GM12878 (cell line): Measurements from ENCODE around the gene RASGEF1B.

Experiments used
- MEF2B ChIP-seq: fragments of 450-650 bp; IDR thresholded peaks from 2 replicates; pipeline ENCODE4 v1.6.1; 2018; ENCODE audit warnings: mild to moderate bottlenecking, moderate library complexity; ENCODE audit not compliant: partially characterized antibody, poor library complexity, severe bottlenecking
- NR2C2 ChIP-seq: IDR thresholded peaks from 2 replicates; pipeline ENCODE4 v1.6.1; 2011; ENCODE audit warnings: borderline replicate concordance, low read depth; ENCODE audit not compliant: control insufficient read depth, insufficient read length
- POLR2A ChIP-seq: IDR thresholded peaks from 2 replicates; pipeline ENCODE4 v1.6.1; 2011; ENCODE audit warnings: low read depth, mild to moderate bottlenecking, low read length
- POLR2AphosphoS5 ChIP-seq: IDR thresholded peaks from 2 replicates; pipeline ENCODE4 v1.6.1; 2011; ENCODE audit warnings: mild to moderate bottlenecking, low read length, inconsistent platforms
- SMAD1 ChIP-seq: fragments of 450-650 bp; IDR thresholded peaks from 2 replicates; pipeline ENCODE4 v1.6.1; 2018; ENCODE audit warnings: mild to moderate bottlenecking, low read depth; ENCODE audit not compliant: partially characterized antibody
- TF ChIP-seq, protein P1 (sequence below), 3 experiments: IDR thresholded peaks in 2 of 3; conservative IDR thresholded peaks in 1 of 3; 2 replicates each; pipeline ENCODE4 v1.5.1; 2011; ENCODE audit warnings: low read depth in 3 of 3, low read length in 3 of 3, mild to moderate bottlenecking in 3 of 3, control low read depth in 2 of 3, moderate library complexity in 2 of 3, inconsistent platforms in 1 of 3, mixed read lengths in 1 of 3; ENCODE audit not compliant: control insufficient read depth in 2 of 3, insufficient read depth in 1 of 3; ENCODE audit errors: extremely low read depth in 1 of 3
- TF ChIP-seq, protein P2 (sequence below): IDR thresholded peaks from 2 replicates; pipeline ENCODE4 v1.6.1; 2012; ENCODE audit warnings: low read depth, low read length, improper control_type of control experiment
- TF ChIP-seq, protein P3 (sequence below): IDR thresholded peaks from 2 replicates; pipeline ENCODE4 v1.6.1; 2012; ENCODE audit warnings: improper control_type of control experiment, low read depth, low read length; ENCODE audit not compliant: insufficient replicate concordance

DNA sequence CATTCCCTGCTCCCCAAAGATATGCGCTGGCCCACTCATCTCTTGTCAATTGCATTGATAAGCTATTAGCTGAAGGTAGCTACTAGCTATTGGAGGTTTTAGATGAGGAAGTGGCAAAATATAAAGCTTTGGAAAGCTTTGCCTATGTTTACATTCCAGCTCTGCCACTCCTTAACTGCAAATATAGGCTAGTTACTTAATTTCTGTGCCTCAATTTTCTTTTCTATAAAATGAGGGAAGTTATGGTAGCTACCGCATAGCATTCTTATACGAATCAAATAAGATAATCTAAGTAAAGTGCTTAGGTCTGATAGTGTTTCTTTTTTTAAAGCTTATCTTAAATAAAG is 47.7 kb upstream of the RASGEF1B start:
- no peak for TF ChIP-seq POLR2AphosphoS5
- TF ChIP-seq, protein P1, sequence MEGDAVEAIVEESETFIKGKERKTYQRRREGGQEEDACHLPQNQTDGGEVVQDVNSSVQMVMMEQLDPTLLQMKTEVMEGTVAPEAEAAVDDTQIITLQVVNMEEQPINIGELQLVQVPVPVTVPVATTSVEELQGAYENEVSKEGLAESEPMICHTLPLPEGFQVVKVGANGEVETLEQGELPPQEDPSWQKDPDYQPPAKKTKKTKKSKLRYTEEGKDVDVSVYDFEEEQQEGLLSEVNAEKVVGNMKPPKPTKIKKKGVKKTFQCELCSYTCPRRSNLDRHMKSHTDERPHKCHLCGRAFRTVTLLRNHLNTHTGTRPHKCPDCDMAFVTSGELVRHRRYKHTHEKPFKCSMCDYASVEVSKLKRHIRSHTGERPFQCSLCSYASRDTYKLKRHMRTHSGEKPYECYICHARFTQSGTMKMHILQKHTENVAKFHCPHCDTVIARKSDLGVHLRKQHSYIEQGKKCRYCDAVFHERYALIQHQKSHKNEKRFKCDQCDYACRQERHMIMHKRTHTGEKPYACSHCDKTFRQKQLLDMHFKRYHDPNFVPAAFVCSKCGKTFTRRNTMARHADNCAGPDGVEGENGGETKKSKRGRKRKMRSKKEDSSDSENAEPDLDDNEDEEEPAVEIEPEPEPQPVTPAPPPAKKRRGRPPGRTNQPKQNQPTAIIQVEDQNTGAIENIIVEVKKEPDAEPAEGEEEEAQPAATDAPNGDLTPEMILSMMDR (IDR thresholded peaks at IDR 0.05 in 2 of 3, conservative IDR thresholded peaks at IDR 0.05 in 1 of 3; ENCODE audit: control insufficient read depth in 2 of 3, extremely low read depth in 1 of 3, insufficient read depth in 1 of 3, low read depth in 3 of 3, low read length in 3 of 3): no peak
- TF ChIP-seq POLR2A: no peak
- TF ChIP-seq, protein P2, sequence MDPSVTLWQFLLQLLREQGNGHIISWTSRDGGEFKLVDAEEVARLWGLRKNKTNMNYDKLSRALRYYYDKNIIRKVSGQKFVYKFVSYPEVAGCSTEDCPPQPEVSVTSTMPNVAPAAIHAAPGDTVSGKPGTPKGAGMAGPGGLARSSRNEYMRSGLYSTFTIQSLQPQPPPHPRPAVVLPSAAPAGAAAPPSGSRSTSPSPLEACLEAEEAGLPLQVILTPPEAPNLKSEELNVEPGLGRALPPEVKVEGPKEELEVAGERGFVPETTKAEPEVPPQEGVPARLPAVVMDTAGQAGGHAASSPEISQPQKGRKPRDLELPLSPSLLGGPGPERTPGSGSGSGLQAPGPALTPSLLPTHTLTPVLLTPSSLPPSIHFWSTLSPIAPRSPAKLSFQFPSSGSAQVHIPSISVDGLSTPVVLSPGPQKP: no peak
- TF ChIP-seq MEF2B: no peak
- no peak for TF ChIP-seq NR2C2
- no peak for TF ChIP-seq SMAD1
- TF ChIP-seq, protein P3, sequence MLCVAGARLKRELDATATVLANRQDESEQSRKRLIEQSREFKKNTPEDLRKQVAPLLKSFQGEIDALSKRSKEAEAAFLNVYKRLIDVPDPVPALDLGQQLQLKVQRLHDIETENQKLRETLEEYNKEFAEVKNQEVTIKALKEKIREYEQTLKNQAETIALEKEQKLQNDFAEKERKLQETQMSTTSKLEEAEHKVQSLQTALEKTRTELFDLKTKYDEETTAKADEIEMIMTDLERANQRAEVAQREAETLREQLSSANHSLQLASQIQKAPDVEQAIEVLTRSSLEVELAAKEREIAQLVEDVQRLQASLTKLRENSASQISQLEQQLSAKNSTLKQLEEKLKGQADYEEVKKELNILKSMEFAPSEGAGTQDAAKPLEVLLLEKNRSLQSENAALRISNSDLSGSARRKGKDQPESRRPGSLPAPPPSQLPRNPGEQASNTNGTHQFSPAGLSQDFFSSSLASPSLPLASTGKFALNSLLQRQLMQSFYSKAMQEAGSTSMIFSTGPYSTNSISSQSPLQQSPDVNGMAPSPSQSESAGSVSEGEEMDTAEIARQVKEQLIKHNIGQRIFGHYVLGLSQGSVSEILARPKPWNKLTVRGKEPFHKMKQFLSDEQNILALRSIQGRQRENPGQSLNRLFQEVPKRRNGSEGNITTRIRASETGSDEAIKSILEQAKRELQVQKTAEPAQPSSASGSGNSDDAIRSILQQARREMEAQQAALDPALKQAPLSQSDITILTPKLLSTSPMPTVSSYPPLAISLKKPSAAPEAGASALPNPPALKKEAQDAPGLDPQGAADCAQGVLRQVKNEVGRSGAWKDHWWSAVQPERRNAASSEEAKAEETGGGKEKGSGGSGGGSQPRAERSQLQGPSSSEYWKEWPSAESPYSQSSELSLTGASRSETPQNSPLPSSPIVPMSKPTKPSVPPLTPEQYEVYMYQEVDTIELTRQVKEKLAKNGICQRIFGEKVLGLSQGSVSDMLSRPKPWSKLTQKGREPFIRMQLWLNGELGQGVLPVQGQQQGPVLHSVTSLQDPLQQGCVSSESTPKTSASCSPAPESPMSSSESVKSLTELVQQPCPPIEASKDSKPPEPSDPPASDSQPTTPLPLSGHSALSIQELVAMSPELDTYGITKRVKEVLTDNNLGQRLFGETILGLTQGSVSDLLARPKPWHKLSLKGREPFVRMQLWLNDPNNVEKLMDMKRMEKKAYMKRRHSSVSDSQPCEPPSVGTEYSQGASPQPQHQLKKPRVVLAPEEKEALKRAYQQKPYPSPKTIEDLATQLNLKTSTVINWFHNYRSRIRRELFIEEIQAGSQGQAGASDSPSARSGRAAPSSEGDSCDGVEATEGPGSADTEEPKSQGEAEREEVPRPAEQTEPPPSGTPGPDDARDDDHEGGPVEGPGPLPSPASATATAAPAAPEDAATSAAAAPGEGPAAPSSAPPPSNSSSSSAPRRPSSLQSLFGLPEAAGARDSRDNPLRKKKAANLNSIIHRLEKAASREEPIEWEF: no peak
